C4-2B (cell line): ENCODE measurements around the gene GALNT12.

Experiments
- CTCF ChIP-seq: fragments of 450-650 bp; conservative IDR thresholded peaks from 2 replicates; pipeline ENCODE4 v1.5.1; 2017; ENCODE audit warnings: mild to moderate bottlenecking
- ZFX ChIP-seq: fragments of 450-650 bp; IDR thresholded peaks from 2 replicates; pipeline ENCODE4 v1.6.1; 2017

GRCh38 chr9:98879963-98880310 is 72.5 kb downstream of the GALNT12 start:
- TF ChIP-seq CTCF (no peak), ZFX (no peak)
